Body of pancreas (tissue), 4 donors: ENCODE results near the gene RUFY2. TPM values are rescaled to one million over a fixed set of nuclear protein-coding genes. Genes with fewer than 3 reads are reported as not detected.
"Not testable (repeated sequence)": the region's sequence is repeated elsewhere in the genome, so short reads cannot be mapped to it uniquely, and the experiment has no call there.

Source experiments
- ATAC-seq: fragments of 150-250 bp; one replicate; pipeline ENCODE4 v1.9.1; 2016
- DNase-seq, 4 donors: peaks; one replicate each; pipeline ENCODE4 v3.0.0-alpha.2; 2019
- H3K27ac ChIP-seq, 4 donors: fragments of 200-600 bp; sonication (generic); 1 replicate in 3 of 4; 2 replicates in 1 of 4; pipeline versions ENCODE4 v1.5.1 to v1.6.1; 2016 to 2019; ENCODE audit warnings: mild to moderate bottlenecking in 1 of 4, mixed read lengths in 1 of 4, moderate library complexity in 1 of 4
- H3K27me3 ChIP-seq, 2 donors: fragments of 200-600 bp; sonication (generic); one replicate each; pipeline ENCODE4 v1.6.0; 2016; ENCODE audit warnings: mild to moderate bottlenecking in 1 of 2
- H3K36me3 ChIP-seq, 2 donors: fragments of 200-600 bp; sonication (generic); replicated peaks in 1 of 2; 2 replicates each; pipeline ENCODE4 v1.5.1; 2016; ENCODE audit warnings: low read depth in 2 of 2; ENCODE audit not compliant: insufficient read depth in 1 of 2
- H3K4me1 ChIP-seq: fragments of 200-600 bp; sonication (generic); one replicate; pipeline ENCODE4 v1.6.0; 2016
- H3K4me3 ChIP-seq, 2 donors: fragments of 200-600 bp; sonication (generic); 1 replicate in 1 of 2; 2 replicates in 1 of 2; pipeline ENCODE4 v1.5.1; 2016 to 2019
- H3K9me3 ChIP-seq, 3 donors: fragments of 200-600 bp; sonication (generic); 1 replicate in 2 of 3; 2 replicates in 1 of 3; pipeline ENCODE4 v1.5.1; 2016
- CTCF ChIP-seq, 7 experiments: fragments of 450-650 bp in 4 of 7; fragments of 200-600 bp in 3 of 7; sonication (generic) in 3 of 7; IDR thresholded peaks; one replicate each; pipeline ENCODE4 v1.5.1; 2016 to 2019; ENCODE audit warnings: antibody characterized with exemption in 7 of 7
- POLR2A ChIP-seq, 3 donors: fragments of 450-650 bp; IDR thresholded peaks; one replicate each; pipeline ENCODE4 v1.6.1; 2016; ENCODE audit warnings: antibody characterized with exemption in 3 of 3, mild to moderate bottlenecking in 2 of 3
- WGBS, 2 donors: methylation state at CpG; one replicate each; pipeline ENCODE4 v1.1.5; 2017; 5-methylcytosine and 5-hydroxymethylcytosine counted together
- intact Hi-C: fragments of 100-400 bp; cut with DNase I; formaldehyde crosslinking; loops from one replicate; pipeline ENCODE4 v1.15.1; 2023
- total RNA-seq, 2 donors: library from RNA; depleted of rRNA; stranded (reverse); fragments of >200 nt; gene quantifications; one replicate each; pipeline ENCODE4 v1.1.0, GENCODE V29; 2016

Gene RUFY2
- 10 to 100 TPM; 17.8 to 26.2 TPM for total RNA-seq

GRCh38 chr10:68406815-68407548 is at the start of gene RUFY2:
RUFY2 (minus strand) TSS chr10:68407277; CDS start chr10:68407189, 88 bp downstream.
- 0% methylated on average over 4 to 52 of the region's 79 CpGs for WGBS, 2 donors
- H3K4me3 ChIP-seq = peak within 1 kb of the TSS; percentile 88 to 100
- intact Hi-C loops = no loop called here
- DNase-seq = peak; percentile 77 to 84 (median 79)
- H3K4me1 ChIP-seq = peaks cover 13% of the 10 kb centered on the region
- no peaks in the 10 kb centered on the region for H3K9me3 ChIP-seq
- H3K27ac ChIP-seq = peak within 1 kb of the TSS; percentile 85 to 95 (median 93)
- H3K36me3 ChIP-seq = no peaks in the 10 kb centered on the region
- peak; percentile 62 to 67 (median 63) for TF ChIP-seq POLR2A (IDR thresholded peaks at IDR 0.05)
- peak; percentile 32 to 98 (median 94) for TF ChIP-seq CTCF (IDR thresholded peaks at IDR 0.05)
- peak; percentile 97 for ATAC-seq
- H3K27me3 ChIP-seq = no peaks in the 10 kb centered on the region

- ATAC-seq, H3K4me3 ChIP-seq, H3K27me3 ChIP-seq, H3K27ac ChIP-seq, H3K4me1 ChIP-seq, intact Hi-C loops, H3K9me3 ChIP-seq, H3K36me3 ChIP-seq: not testable (repeated sequence)
- peak in 3 of 4 donors; percentile 3 to 76 (median 25) for DNase-seq
- WGBS, 2 donors = 82 to 86% methylated on average over 7 of the region's 7 CpGs
Measured at GRCh38 chr10:68449698-68450097, 42.6 kb upstream of the RUFY2 start.

GRCh38 chr10:68446179-68446578 is 39.1 kb upstream of the RUFY2 start:
- H3K27me3 ChIP-seq = peaks cover 0 to 3% of the 10 kb centered on the region in 2 donors
- no peaks in the 10 kb centered on the region for H3K4me1 ChIP-seq
- H3K27ac ChIP-seq = no peak overlapping the region
- intact Hi-C loops = no loop called here
- WGBS, 2 donors = 11 to 50% methylated on average over 1 of the region's 1 CpG
- DNase-seq (peak in 3 of 4 donors; percentile 6 to 24 (median 20)), ATAC-seq (no peak)
- H3K9me3 ChIP-seq = no peaks in the 10 kb centered on the region
- TF ChIP-seq POLR2A (IDR thresholded peaks at IDR 0.05) = no peak
- TF ChIP-seq CTCF (IDR thresholded peaks at IDR 0.05) = no peak
- H3K4me3 ChIP-seq = no peak overlapping the region
- no peaks in the 10 kb centered on the region for H3K36me3 ChIP-seq

GRCh38 chr10:68442971-68443370 is 35.9 kb upstream of the RUFY2 start:
- no peak for TF ChIP-seq POLR2A (IDR thresholded peaks at IDR 0.05)
- Histone ChIP-seq H3K27ac (no peak overlapping the region), H3K4me1 (no peaks in the 10 kb centered on the region), H3K36me3 (no peaks in the 10 kb centered on the region), H3K9me3 (no peaks in the 10 kb centered on the region), H3K27me3 (no peaks in the 10 kb centered on the region), H3K4me3 (no peak overlapping the region)
- intact Hi-C loops = no loop called here
- 92 to 96% methylated on average over 2 of the region's 2 CpGs for WGBS, 2 donors
- no peak for ATAC-seq
- DNase-seq = no peak

GRCh38 chr10:68440898-68441297 is 33.8 kb upstream of the RUFY2 start:
- Histone ChIP-seq H3K4me3 (no peak overlapping the region), H3K27me3 (no peaks in the 10 kb centered on the region), H3K27ac (no peak overlapping the region), H3K4me1 (no peaks in the 10 kb centered on the region), H3K9me3 (no peaks in the 10 kb centered on the region), H3K36me3 (no peaks in the 10 kb centered on the region)
- DNase-seq (no peak), ATAC-seq (no peak)
- intact Hi-C loops = no loop called here
- TF ChIP-seq POLR2A (IDR thresholded peaks at IDR 0.05) (no peak), CTCF (IDR thresholded peaks at IDR 0.05) (no peak)
- WGBS, 2 donors = 92 to 100% methylated on average over 3 of the region's 3 CpGs

- Histone ChIP-seq H3K9me3 (no peaks in the 10 kb centered on the region), H3K36me3 (no peaks in the 10 kb centered on the region), H3K27me3 (no peaks in the 10 kb centered on the region), H3K4me1 (no peaks in the 10 kb centered on the region), H3K27ac (no peak overlapping the region), H3K4me3 (no peak overlapping the region)
- no peak for ATAC-seq
- intact Hi-C loops = no loop called here
- DNase-seq = no peak
- TF ChIP-seq CTCF (IDR thresholded peaks at IDR 0.05) = no peak
- TF ChIP-seq POLR2A (IDR thresholded peaks at IDR 0.05) = no peak
Measured at GRCh38 chr10:68435803-68436202, 28.7 kb upstream of the RUFY2 start.
